Esophagus squamous epithelium (tissue), 5 donors: ENCODE results near the gene REPIN1. TPM values are rescaled to one million over a fixed set of nuclear protein-coding genes. Genes with fewer than 3 reads are reported as not detected.

Experiments
- DNase-seq: peaks from one replicate; lab custom pipeline; 2025; lab: John Stamatoyannopoulos, UW
- H3K27ac ChIP-seq, 4 donors: fragments of 200-600 bp; sonication (generic); one replicate each; pipeline ENCODE4 v1.5.1; 2016 to 2019; ENCODE audit warnings: mild to moderate bottlenecking in 1 of 4
- H3K27me3 ChIP-seq, 4 donors: fragments of 200-600 bp; sonication (generic); 1 replicate in 3 of 4; 2 replicates in 1 of 4; pipeline versions ENCODE4 v1.5.1 to v1.6.0; 2017 to 2021; ENCODE audit warnings: antibody characterized with exemption in 1 of 4
- H3K36me3 ChIP-seq, 3 donors: fragments of 200-600 bp; sonication (generic); one replicate each; pipeline ENCODE4 v1.5.1; 2016 to 2019
- H3K4me1 ChIP-seq, 3 donors: fragments of 200-600 bp; sonication (generic); one replicate each; pipeline ENCODE4 v1.5.1; 2017 to 2019
- H3K4me3 ChIP-seq, 4 donors: fragments of 200-600 bp; sonication (generic); 1 replicate in 3 of 4; 2 replicates in 1 of 4; pipeline ENCODE4 v1.5.1; 2016 to 2019; ENCODE audit warnings: mild to moderate bottlenecking in 2 of 4, moderate library complexity in 1 of 4
- H3K9me3 ChIP-seq, 3 donors: fragments of 200-600 bp; sonication (generic); one replicate each; pipeline ENCODE4 v1.5.1; 2016 to 2019
- CTCF ChIP-seq, 6 experiments: fragments of 450-650 bp in 4 of 6; fragments of 200-600 bp in 2 of 6; sonication (generic) in 2 of 6; IDR thresholded peaks; one replicate each; pipeline ENCODE4 v1.5.1; 2016 to 2019; ENCODE audit warnings: antibody characterized with exemption in 6 of 6, mild to moderate bottlenecking in 4 of 6, moderate library complexity in 4 of 6
- POLR2A ChIP-seq, 4 donors: fragments of 450-650 bp; IDR thresholded peaks; one replicate each; pipeline ENCODE4 v1.6.1; 2017; ENCODE audit warnings: antibody characterized with exemption in 4 of 4, mild to moderate bottlenecking in 4 of 4, moderate library complexity in 3 of 4
- WGBS, 2 donors: methylation state at CpG; one replicate each; pipeline ENCODE4 v1.1.5; 2018; 5-methylcytosine and 5-hydroxymethylcytosine counted together
- intact Hi-C: fragments of 100-400 bp; cut with DNase I; formaldehyde crosslinking; loops from one replicate; pipeline ENCODE4 v1.15.0; 2022
- total RNA-seq, 4 donors: library from RNA; depleted of rRNA; stranded (reverse); fragments of >200 nt; gene quantifications; one replicate each; pipeline ENCODE4 v1.1.0, GENCODE V29; 2016
- donor health status: DM: yes; HTN: yes; CAD: no.

Gene REPIN1
- total RNA-seq, 4 donors from 2014 or later, result 42.8 to 75.7 (median 63.2) TPM

- no peak overlapping the region for H3K27ac ChIP-seq
- no peaks in the 10 kb centered on the region for H3K27me3 ChIP-seq
- peaks cover 23 to 45% (median 24%) of the 10 kb centered on the region in 3 donors for H3K4me1 ChIP-seq
- no peak overlapping the region for H3K4me3 ChIP-seq
- intact Hi-C loops, result no loop called here
- peaks cover 0 to 14% (median 0%) of the 10 kb centered on the region in 3 donors for H3K36me3 ChIP-seq
- H3K9me3 ChIP-seq, result no peaks in the 10 kb centered on the region
- DNase-seq, result no peak
- 77 to 90% methylated on average over 4 to 9 of the region's 22 CpGs for WGBS, 2 donors
- TF ChIP-seq POLR2A (IDR thresholded peaks at IDR 0.05) (no peak), CTCF (IDR thresholded peaks at IDR 0.05) (no peak)
Observed at GRCh38 chr7:150408393-150409299, 40.0 kb downstream of the REPIN1 start.

GRCh38 chr7:150409300-150410030 is 40.8 kb downstream of the REPIN1 start:
- WGBS, 2 donors, result 71 to 82% methylated on average over 3 to 9 of the region's 10 CpGs

GRCh38 chr7:150410131-150410530 is 41.5 kb downstream of the REPIN1 start:
- Histone ChIP-seq H3K9me3 (no peaks in the 10 kb centered on the region), H3K27ac (no peak overlapping the region), H3K4me1 (peaks cover 13 to 32% (median 17%) of the 10 kb centered on the region in 3 donors), H3K27me3 (no peaks in the 10 kb centered on the region), H3K4me3 (no peak overlapping the region), H3K36me3 (peaks cover 0 to 14% (median 0%) of the 10 kb centered on the region in 3 donors)
- intact Hi-C loops, result no loop called here
- 91 to 100% methylated on average over 3 to 4 of the region's 7 CpGs for WGBS, 2 donors
- no peak for TF ChIP-seq CTCF (IDR thresholded peaks at IDR 0.05)
- TF ChIP-seq POLR2A (IDR thresholded peaks at IDR 0.05), result no peak
- DNase-seq, result no peak

More at GRCh38 chr7:150409300-150410030, 40.8 kb downstream of the REPIN1 start:
- no peak for DNase-seq
- Histone ChIP-seq H3K27ac (no peak overlapping the region), H3K27me3 (no peaks in the 10 kb centered on the region), H3K36me3 (peaks cover 0 to 14% (median 0%) of the 10 kb centered on the region in 3 donors), H3K9me3 (no peaks in the 10 kb centered on the region), H3K4me1 (peaks cover 15 to 37% (median 18%) of the 10 kb centered on the region in 3 donors), H3K4me3 (no peak overlapping the region)
- TF ChIP-seq CTCF (IDR thresholded peaks at IDR 0.05) (no peak), POLR2A (IDR thresholded peaks at IDR 0.05) (no peak)
- intact Hi-C loops, result no loop called here

- no peaks in the 10 kb centered on the region for H3K27me3 ChIP-seq
- H3K4me3 ChIP-seq, result no peak overlapping the region
- H3K9me3 ChIP-seq, result no peaks in the 10 kb centered on the region
- TF ChIP-seq POLR2A (IDR thresholded peaks at IDR 0.05) (no peak), CTCF (IDR thresholded peaks at IDR 0.05) (no peak)
- H3K4me1 ChIP-seq, result peaks cover 13 to 27% (median 15%) of the 10 kb centered on the region in 3 donors
- 51 to 59% methylated on average over 8 of the region's 10 CpGs for WGBS, 2 donors
- DNase-seq, result no peak
- peak overlapping the region in 1 of 4 donors; percentile 29 for H3K27ac ChIP-seq
- H3K36me3 ChIP-seq, result peaks cover 0 to 14% (median 0%) of the 10 kb centered on the region in 3 donors
- intact Hi-C loops, result no loop called here
Observed at GRCh38 chr7:150410680-150411346, 42.2 kb downstream of the REPIN1 start.
